GM19468 (cell line): ENCODE results near the gene TNIK.
"Not testable (repeated sequence)": the region's sequence is repeated elsewhere in the genome, so short reads cannot be mapped to it uniquely, and the experiment has no call there.

Experiments
- ATAC-seq: cut with Tn5 transposase; IDR thresholded peaks from one replicate; pipeline ENCODE4 v1.9.1; 2021; ENCODE audit warnings: mild to moderate bottlenecking, moderate library complexity, moderate number of reproducible peaks; ENCODE audit not compliant: unreplicated experiment; ENCODE audit errors: extremely low read depth

Gene TNIK

DNA sequence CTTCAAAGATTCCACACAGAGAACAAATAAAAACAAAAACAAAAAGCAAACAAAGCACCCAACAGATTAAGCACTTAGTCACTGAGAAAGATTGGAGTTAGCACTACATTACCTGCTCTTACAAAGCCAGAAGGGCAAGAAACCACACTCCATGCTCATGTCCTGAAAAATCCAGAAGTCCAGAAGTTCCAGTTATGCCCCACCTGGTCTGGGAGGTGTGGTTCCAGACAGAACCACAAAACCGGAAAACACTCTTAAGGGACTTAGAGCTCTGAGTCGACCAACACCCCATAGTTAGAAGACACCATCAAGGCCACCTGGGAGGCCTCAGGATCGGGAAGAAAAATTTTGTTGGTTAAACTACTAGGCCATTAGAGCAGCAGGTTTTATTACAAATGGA is 88.9 kb downstream of the TNIK start:
- ATAC-seq: no peak

DNA sequence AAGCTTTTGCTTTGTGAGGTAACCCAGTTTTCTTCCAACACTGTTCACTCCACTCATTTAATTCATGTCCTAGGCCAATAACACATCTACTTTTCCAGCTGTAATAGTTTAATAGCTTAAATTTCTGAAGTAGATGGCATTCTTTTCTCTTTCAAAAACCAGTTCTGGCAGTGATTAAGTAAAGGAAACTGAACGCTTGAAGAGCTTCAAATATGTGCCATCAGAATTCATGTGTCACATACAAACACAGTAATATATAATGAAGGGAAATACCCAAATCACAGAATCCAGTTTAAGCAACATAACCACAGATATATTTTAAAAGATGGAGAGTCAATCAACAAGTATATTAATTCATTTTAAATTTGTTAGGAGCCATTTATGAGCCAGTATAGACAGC is 91.0 kb downstream of the TNIK start:
- no peak for ATAC-seq

DNA sequence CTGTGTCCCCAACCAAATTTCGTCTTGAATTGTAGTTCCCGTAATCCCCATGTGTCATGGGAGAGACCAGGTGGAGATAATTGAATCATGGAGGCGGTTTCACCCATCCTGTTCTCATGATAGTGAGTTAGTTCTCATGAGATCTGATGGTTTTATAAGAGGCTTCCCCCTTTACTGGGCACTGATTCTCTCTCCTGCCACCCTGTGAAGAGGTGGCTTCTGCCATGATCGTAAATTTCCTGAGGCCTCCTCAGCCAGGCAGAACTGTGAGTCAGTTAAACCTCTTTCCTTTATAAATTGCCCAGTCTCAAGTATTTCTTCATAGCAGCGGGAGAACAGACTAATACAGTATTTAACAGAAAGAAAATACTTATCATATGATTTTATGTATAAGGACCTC is 93.5 kb downstream of the TNIK start:
- ATAC-seq: not testable (repeated sequence)

DNA sequence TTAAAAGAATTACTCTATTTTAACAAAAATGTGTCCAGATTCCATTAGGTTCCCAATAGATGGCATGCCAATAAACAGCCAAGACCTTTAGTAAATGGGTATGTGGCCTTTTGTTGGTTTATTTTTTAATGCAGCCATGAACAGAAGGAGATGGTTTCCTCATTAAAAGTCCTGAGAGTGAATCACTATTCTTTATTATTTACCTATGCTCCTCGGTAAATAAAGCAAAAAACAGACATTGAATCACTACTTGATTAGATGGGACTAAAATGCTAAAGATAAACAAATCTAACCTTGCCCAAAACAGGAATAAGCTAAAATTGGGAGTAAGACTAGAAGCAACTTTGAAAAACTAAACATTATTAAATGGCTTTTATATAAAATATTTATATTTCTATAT is 94.2 kb downstream of the TNIK start:
- no peak for ATAC-seq

DNA sequence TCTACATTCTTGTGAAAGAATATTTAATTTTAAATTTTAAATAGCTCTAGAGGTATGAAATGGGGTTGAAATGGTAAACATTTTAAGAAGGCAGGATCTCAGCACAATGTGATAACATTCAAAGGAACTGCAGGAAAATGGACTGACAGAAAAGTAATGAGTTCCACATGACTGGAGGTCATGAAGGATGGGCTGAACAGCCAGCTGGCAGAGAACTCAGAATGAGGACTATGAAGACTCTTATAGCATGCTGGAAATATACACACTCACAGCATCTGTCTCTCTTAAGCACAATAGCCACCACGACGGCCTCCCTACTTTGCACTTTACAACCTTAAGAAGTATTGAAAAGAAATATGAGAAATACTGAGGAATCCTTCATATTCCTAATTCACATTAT is 94.7 kb downstream of the TNIK start:
- ATAC-seq: no peak

DNA sequence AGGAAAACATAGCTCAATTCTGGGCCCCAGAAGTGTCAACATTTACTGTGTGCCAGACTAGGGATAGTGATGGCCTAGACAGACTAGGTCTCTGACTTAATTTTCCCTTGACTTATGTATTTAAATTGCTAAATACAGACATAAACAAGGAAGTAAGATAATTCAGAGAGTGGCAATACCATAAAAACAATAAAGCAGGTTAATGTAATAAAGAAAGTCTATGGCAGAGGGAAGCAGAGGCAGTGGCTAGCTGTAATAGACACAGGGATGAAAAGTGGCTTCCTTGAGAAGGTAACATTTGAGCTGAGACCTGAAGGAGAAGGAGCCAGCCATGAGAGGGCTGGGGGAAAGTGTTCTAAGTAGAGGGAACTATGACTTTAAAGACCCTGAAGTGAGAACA is 95.7 kb downstream of the TNIK start:
- ATAC-seq: no peak

DNA sequence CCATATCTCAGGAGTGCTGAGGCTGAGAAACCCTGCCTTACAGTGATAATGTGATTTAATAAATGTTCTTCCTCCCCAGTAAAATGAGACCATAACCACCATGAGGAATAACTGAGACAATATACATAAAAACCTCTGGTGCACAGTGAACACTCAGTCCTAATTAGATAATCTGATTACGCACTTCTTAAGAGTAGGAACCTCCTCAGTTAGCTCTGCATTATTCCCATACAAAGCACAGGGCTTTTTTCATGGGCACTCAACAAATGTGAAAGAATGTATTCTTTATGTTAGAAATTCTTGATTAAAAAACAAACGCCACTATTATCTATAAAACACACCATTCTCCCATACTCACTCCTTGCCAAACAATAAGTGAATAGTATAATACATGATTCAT is 97.0 kb downstream of the TNIK start:
- ATAC-seq: no peak

DNA sequence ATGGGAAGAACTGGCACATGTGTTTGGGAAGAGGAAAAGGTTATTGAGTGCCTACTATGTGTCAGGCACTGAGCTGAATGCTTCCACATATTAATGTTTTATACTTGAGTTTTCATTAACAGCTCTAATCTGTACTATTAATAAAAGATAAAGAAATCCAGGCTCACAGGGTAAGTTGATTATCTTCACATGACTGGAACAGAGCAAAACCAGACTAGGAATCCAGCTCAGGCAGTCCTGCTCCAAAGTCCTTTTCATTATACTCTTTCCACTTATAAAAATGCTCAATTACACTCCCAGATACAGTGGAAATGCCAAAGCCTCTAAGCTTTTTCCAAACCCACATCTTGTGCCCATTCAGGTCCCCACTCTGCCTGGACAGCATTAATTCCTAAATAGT is 97.6 kb downstream of the TNIK start:
- no peak for ATAC-seq

DNA sequence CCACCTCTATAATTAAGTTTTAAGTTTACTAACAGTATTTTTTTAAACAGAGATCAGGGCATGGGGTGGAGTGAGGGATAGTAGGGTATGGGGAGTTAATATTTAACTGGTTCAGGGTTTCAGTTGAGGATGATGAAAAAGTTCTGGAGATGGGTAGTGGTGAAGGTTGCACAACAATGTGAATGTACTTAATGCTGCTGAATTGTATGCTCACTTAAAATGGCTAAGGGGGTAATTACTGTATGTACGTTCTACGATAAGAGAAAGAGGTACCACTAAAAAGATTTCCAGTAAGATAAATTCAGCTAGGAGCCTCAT is 101.4 kb downstream of the TNIK start:
- ATAC-seq: no peak

DNA sequence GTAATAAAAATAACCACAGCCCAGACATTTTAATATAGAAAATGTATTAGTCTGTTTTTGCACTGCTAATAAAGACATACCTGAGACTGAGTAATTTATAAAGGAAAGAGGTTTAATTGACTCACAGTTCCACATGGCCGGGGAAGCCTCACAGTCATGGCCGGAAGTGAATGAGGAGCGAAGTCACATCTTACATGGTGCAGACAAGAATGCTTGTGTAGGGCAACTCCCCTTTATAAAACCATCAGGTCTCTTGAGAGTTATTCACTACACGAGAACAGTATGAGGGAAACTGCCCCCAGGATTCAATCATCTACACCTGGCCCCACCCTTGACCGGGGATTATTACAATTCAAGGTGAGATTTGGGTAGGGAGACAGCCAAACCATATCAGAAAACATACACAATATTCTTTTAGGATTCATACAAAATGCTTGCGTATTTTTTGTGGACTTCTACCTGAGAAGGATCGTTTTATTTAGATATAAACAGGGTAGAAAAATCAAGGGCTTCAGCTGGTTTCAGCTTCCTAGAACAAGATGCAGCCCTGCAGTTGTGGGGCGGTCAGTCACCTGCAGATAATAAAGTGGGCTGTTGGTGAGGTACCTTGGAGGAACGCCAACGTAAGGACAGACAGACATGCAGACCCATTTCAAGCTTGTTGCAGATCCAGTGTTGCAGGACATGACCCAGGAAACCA is 101.9 kb downstream of the TNIK start:
- no peak for ATAC-seq

DNA sequence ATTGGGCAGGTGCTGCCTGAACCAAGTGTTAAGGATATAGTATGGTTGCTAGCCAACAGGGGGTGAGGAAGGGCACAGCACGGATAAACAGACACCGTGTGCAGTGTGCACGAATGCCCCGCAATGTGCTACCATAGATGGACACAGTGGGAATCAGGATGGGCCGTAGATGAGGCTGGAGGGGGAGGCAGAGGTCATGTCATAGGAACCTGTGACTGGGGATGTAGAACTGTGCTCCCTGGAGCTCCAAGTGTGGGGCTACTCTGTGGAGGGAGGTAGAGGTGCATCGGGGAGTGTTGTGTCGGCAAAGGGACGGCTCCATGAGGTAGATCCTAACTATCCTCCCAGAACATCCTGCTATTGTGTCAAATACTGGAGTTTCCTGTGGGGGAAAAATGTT is 102.5 kb downstream of the TNIK start:
- ATAC-seq: no peak

DNA sequence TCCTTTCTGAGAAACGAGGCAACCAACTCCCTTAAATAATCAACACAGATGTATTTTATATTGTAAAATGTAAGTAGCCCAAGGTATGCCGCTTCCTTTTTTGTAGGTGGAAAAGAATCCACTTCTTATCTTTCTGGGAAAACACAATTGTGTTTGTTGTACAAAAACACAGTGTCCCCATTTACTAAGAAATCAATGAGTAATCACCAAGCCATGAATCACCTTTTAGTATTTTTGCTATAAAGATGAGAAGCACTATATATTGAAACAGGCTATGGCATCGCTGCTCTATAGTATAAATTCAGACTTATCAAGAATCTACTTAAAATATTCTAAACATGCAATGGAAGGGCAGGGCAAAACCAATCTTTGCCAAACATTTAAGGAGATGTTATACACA is 104.0 kb downstream of the TNIK start:
- ATAC-seq: no peak

DNA sequence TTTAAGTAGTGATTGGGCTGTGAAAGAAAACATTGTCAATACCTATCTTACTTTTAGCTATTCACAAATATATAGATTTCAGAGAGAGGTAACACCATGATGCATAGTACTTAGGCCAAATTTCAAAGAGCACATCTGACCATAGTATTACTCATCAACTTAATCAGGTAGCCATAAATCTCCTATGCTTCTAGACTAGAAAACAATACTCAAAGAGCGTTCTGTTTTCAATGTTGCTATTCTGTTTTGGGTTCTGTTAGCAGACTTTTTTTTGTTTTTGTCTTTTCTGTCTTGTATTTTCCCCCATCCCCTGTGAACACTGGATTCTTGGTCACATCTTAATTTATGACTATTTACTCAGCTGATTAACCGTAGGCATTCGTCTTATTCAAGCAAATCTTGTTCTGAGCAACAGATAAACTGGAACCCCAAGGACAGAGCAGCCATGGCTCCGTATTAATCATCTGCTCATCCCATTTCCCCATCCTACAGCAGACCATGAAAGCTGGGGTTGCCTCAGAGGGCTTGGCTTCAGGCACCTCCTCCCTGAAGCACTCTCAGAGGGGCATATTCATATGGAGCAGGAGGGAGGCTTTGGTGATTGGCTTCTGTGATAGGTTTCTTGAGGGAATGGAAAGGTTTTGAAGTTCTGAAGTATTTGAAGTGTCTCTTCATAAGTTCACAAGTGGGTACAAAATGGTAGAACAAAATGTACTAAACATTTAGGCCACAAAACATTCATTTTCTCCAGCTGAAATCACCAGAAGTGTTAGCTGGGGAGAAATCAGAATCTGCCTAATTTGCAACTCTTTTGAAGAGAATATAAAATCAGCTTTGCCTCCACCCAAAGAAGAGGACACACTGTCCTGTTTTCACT is 105.3 kb downstream of the TNIK start:
- ATAC-seq: no peak

DNA sequence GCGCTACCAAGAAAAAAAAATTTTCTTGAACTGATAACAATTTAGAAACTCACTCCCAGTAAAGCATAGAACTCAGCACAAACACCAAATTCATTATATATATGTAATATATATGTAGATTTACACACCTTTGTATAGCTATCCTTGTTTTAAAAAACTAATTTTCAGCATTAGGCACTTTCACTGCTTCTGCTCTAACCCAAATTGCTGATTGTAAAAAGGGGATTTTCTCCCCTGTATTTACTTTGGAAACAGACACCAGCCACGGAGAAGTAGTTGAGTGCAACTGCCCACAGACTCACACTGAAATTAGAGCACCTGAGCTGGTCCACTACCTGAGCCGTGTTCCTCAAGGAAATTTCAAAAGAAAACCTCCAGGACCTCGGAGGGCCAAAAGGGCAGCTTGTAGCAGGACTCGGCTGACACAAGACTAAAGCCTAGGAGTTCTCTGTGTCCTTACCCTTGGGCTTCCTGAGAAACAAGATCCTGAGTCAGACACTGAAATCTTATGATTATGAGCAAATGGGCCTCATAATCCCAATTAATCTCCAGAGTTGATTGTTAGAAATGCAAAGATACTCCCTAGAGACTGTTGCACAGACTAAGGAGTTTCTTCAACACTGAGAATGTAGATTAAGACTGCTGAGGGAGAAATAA is 106.0 kb downstream of the TNIK start:
- no peak for ATAC-seq

DNA sequence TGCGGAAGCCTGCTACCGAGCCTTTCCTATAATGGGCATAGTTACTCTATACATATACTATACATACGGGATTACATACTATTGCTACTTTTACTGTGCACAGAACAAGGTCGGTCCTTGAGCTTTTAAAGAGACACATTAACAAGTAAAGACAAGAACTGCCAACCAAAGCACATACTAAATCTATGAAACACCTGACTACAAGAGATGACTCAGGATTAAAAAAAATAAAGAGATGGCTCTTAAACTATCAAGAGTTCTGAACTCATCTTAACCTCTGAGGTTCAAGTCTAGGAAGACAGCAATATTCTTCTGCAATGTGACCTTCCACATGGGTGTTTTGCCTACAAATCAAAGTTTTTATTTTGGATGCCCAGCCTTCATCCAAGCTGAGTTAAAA is 106.8 kb downstream of the TNIK start:
- ATAC-seq: no peak

DNA sequence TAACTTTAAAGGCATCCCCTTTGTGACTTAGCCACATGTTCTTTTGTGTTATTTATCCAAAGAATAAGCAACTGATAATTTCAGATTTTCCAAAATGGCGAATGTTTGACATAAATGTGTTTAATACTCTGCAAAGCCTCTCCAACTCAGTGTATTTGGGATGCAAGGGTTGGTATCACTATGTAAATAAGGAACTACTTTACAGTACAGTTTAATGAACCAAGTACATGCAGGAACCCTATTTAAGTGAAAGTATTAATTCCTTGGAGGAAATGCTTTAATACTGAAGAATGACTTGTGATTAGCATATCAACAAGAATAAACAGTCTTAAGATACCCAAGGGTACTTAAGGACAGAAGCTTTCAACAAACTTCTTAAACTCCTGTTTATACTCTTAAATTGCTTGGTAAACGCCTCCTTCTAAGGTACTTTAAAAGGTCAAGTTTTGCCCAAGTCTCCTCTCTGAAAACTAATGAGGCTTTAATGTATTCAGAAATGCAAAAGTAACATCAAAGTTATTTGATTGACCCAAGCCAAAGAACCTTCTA is 107.7 kb downstream of the TNIK start:
- no peak for ATAC-seq

DNA sequence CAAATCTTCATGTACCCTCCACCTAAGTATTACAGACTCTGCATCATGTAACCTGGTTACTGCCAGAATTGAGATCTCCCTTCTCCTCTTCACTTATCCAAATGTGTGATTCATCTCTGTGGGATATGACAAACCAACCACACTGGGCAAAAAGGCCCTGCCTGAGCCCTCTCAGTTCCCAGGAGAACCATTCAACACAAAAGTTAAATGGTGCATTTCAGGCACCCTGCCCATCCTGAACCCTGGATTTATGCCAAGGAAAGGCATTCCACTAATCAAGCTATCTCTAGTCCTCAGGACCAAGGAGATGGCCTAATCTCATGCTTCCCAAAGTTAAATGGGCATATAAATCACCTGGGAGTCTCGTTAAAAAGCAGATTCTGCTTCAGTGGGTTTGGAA is 108.5 kb downstream of the TNIK start:
- ATAC-seq: no peak

DNA sequence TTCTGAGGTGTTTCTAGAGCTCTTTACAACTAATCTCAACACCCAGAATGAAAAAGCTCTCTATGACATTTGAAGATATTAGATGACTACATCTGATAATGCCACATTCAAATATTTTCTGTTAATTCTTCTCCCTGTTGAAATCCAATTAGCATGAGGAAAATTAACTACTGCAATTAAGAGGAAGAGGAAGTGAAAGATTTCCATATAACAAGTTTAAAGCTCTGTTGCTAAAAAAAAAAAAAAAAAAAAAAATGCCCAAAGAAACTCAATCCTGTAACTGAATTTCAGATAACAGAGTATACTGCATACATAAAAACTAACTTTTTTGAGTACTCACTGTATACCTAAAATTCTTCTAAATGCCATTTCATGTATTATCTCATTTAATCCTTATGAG is 109.8 kb downstream of the TNIK start:
- no peak for ATAC-seq

DNA sequence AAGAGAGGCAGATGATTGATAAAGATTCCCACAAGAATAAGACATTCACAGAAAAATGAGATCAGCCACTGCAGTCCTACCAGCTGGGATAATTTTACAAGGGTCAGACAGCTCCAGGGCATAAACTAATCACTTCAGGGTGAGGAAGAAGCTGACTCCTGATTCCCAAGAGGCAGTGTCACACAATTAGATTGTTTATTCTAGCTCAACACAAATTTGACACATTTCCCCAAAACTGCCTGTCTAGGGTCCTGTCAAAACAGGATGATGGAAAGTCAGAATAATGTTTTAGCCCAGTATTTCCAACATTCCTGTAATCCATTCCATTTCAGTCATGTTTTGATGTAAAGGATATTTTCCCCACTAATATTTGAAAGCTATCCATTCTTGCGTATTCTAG is 110.8 kb downstream of the TNIK start:
- no peak for ATAC-seq

DNA sequence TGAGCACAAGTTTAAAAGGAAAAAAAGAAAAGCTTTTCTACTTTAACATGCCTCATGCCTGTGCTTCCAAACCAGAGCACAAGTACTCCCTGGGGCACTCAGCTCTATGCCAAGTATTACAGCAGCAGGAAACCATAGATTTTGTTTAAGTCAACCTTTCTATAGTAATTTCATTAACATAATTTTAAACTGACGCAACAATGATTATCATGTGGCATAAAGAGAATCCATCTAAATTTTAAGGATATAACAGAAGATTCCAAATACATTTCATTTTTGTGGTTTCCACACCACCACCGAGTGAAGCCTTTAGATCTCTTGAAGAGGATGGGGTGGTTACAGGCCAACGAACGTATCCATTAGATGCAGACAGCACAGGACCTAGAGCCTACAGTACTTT is 112.1 kb downstream of the TNIK start:
- ATAC-seq: no peak
